Hepatocyte (in vitro differentiated cells): ENCODE measurements around the gene COPS4.

Source experiments
- EZH2 ChIP-seq: fragments of 200-600 bp; sonication (generic); IDR thresholded peaks from 2 replicates; pipeline ENCODE4 v1.6.1; 2016; ENCODE audit warnings: antibody characterized with exemption, mild to moderate bottlenecking, borderline replicate concordance
- EZH2phosphoT487 ChIP-seq: fragments of 200-600 bp; sonication (generic); IDR thresholded peaks from one replicate; pipeline ENCODE4 v1.6.1; 2018; ENCODE audit warnings: antibody characterized with exemption, mild to moderate bottlenecking, low read depth, moderate library complexity; ENCODE audit not compliant: unreplicated experiment, severe bottlenecking
- TF ChIP-seq, protein P1 (sequence below): fragments of 200-600 bp; sonication (generic); IDR thresholded peaks from 2 replicates; pipeline ENCODE4 v1.5.1; 2016; ENCODE audit warnings: antibody characterized with exemption, mild to moderate bottlenecking; ENCODE audit not compliant: poor library complexity

DNA sequence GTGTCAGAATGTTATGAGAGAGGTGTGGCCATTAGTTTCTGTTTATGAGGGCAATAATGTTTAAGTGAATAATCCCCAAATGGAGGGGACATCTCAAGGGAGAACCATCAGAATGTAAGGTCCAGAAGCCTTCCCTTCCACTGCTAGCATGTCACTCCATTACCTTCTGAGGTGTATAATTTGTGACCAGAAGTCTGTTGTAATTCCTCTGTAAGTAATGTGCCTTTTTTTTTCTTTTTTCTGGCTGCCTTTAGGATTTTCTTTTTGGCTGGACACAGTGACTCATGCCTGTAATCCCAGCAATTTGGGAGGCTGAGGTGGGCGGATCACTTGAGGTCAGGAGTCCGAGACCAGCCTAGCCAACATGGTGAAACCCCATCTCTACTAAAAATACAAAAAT lies 10.8 kb upstream of the COPS4 start:
- TF ChIP-seq, protein P1, sequence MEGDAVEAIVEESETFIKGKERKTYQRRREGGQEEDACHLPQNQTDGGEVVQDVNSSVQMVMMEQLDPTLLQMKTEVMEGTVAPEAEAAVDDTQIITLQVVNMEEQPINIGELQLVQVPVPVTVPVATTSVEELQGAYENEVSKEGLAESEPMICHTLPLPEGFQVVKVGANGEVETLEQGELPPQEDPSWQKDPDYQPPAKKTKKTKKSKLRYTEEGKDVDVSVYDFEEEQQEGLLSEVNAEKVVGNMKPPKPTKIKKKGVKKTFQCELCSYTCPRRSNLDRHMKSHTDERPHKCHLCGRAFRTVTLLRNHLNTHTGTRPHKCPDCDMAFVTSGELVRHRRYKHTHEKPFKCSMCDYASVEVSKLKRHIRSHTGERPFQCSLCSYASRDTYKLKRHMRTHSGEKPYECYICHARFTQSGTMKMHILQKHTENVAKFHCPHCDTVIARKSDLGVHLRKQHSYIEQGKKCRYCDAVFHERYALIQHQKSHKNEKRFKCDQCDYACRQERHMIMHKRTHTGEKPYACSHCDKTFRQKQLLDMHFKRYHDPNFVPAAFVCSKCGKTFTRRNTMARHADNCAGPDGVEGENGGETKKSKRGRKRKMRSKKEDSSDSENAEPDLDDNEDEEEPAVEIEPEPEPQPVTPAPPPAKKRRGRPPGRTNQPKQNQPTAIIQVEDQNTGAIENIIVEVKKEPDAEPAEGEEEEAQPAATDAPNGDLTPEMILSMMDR: no peak
- TF ChIP-seq EZH2phosphoT487 (no peak), EZH2 (no peak)
